Small intestine (tissue), 7 donors: ENCODE data around the gene WDR18. TPM values are rescaled to one million over a fixed set of nuclear protein-coding genes. Genes with fewer than 3 reads are reported as not detected.
"Not testable (repeated sequence)": the region's sequence is repeated elsewhere in the genome, so short reads cannot be mapped to it uniquely, and the experiment has no call there.

Experiments
- DNase-seq, 2 donors: peaks; one replicate each; pipeline versions ENCODE4 v3.0.0 to v3.0.0-alpha.2; 2013
- FAIRE-seq: peaks from 2 replicates; lab custom pipeline; 2012; peaks lifted over from hg19 to GRCh38; lab: Jason Lieb, UNC
- H3K27ac ChIP-seq, 3 donors: one replicate each; pipeline ENCODE4 v1.5.1; 2013; ENCODE audit warnings: low read length in 2 of 3, mild to moderate bottlenecking in 2 of 3, control low read depth in 1 of 3, inconsistent platforms in 1 of 3, low read depth in 1 of 3, moderate library complexity in 1 of 3
- H3K27me3 ChIP-seq, 3 donors: one replicate each; pipeline ENCODE4 v1.6.1; 2013; ENCODE audit warnings: low read length in 3 of 3, inconsistent platforms in 1 of 3; ENCODE audit not compliant: control insufficient read depth in 3 of 3, insufficient read depth in 3 of 3
- H3K36me3 ChIP-seq, 3 donors: one replicate each; pipeline ENCODE4 v1.6.1; 2013; ENCODE audit warnings: low read length in 3 of 3, inconsistent platforms in 1 of 3, low read depth in 1 of 3, mild to moderate bottlenecking in 1 of 3, moderate library complexity in 1 of 3; ENCODE audit not compliant: control insufficient read depth in 3 of 3, insufficient read depth in 2 of 3
- H3K4me1 ChIP-seq, 3 donors: one replicate each; pipeline ENCODE4 v1.6.1; 2013; ENCODE audit warnings: low read length in 2 of 3, inconsistent platforms in 1 of 3, low read depth in 1 of 3, mild to moderate bottlenecking in 1 of 3, moderate library complexity in 1 of 3; ENCODE audit not compliant: control insufficient read depth in 3 of 3, insufficient read depth in 2 of 3
- H3K4me3 ChIP-seq, 3 donors: one replicate each; pipeline ENCODE4 v1.5.1; 2013; ENCODE audit warnings: low read length in 3 of 3, control low read depth in 1 of 3, inconsistent platforms in 1 of 3, low read depth in 1 of 3, mild to moderate bottlenecking in 1 of 3, moderate library complexity in 1 of 3
- H3K9me3 ChIP-seq, 2 donors: one replicate each; pipeline ENCODE4 v1.6.1; 2013; ENCODE audit warnings: low read depth in 1 of 2, low read length in 1 of 2; ENCODE audit not compliant: control insufficient read depth in 2 of 2, insufficient read depth in 1 of 2
- WGBS, 3 donors: extraction: QIAGEN DNeasy Blood & Tissue Kit; methylation state at CpG; one replicate each; pipeline ENCODE4 v1.1.7; 2013; 5-methylcytosine and 5-hydroxymethylcytosine counted together
- polyA plus RNA-seq, 4 donors: library from polyadenylated mRNA; stranded (reverse) in 3 of 4; unstranded in 1 of 4; fragments of 200-250 nt in 3 of 4; fragments of 120-200 nt in 1 of 4; gene quantifications; one replicate each; pipeline versions ENCODE4 v1.2.1 to v1.2.3, GENCODE V29; 2013
- donor health status: healthy with polysubstance abuse.
- donor health status: control.
- donor health status: control.
- donor health status: Bipolar disorder and iron deficiency.
- donor health status: healthy.

Gene WDR18
- polyA plus RNA-seq, 4 donors: 33.4 to 70.8 (median 57.5) TPM

DNA sequence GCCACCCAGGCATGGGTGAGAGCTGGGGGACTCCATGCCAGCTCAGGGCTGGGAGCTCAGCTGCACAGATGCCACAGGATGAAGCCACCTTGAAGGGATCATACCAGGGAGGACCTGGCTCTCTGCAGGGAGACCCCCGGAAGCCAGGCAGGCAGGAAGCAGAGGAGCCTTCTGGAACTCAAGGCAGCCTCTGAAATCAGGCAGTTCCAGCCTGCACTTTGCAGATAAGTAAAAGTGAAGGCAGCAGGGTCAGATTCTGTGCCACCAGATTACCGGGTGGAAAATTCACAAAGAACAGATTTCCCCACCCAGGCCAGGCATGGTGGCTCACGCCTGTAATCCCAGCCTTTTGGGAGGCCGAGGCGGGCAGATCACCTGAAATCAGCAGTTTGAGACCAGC, 34.2 kb downstream of the WDR18 start:
- FAIRE-seq: no peak
- Histone ChIP-seq H3K27me3 (no peaks in the 10 kb centered on the region), H3K36me3 (peaks cover 2 to 64% (median 7%) of the 10 kb centered on the region in 3 donors), H3K27ac (no peak overlapping the region), H3K9me3 (no peaks in the 10 kb centered on the region), H3K4me3 (no peak overlapping the region), H3K4me1 (peaks cover 6 to 52% (median 9%) of the 10 kb centered on the region in 3 donors)
- no peak for DNase-seq
- 68 to 70% (median 68%) methylated on average over 5 of the region's 5 CpGs for WGBS, 3 donors

DNA sequence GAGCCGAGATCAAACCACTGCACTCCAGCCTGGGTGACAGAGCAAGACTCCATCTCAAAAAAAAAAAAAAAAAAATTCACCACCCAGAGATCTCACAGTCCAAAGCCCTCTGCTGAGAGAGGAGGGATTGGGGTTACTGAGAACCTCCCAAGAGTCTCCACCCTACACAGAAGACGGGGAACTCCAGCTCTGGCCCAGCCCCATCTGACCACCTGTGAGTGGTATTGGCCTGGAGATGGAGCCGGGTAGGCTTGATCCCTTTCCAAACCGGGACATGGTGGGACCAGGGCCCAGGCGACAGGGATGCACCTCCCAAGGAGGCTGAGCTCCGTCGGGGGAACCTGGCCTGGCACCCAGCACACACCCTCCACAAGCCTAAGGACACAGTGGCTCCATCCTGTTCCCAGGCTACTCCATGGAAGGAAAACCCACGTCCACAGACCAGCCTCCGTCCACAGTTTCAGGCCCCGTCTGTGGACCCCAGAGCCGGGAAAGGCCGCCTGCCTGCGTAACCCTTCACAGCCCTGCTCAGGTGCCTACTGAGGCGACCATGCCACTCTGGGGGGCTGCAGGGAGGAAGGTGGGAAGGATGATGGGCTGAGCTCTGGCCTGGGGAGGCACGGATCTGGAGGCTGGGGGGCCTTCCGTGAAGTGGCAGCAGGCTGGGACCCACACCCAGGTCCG, 34.9 kb downstream of the WDR18 start:
- H3K36me3 ChIP-seq: peaks cover 2 to 57% (median 4%) of the 10 kb centered on the region in 3 donors
- H3K4me1 ChIP-seq: peaks cover 6 to 52% (median 9%) of the 10 kb centered on the region in 3 donors
- no peak overlapping the region for H3K27ac ChIP-seq
- no peak for FAIRE-seq
- DNase-seq: no peak
- 34 to 48% (median 35%) methylated on average over 17 of the region's 17 CpGs for WGBS, 3 donors
- no peaks in the 10 kb centered on the region for H3K27me3 ChIP-seq
- H3K4me3 ChIP-seq: peak overlapping the region in 2 of 3 donors; percentile 87 to 99
- no peaks in the 10 kb centered on the region for H3K9me3 ChIP-seq

DNA sequence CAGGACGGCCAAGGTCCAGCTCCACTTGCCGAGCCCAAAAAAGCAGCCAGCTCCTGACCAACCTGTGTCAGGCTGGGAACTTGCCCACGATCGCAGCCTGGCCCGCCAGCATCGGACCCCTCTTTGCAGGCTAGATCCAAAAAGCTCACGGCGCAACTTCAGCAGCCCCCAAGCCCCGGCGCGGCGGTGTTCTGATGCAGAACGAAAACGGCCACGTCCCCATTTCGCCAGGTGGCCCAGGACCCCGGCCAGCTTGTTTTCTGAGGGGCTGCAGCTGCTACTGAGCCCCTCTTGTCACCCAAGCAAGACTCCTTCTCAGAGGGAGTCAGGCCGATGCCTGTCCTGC, 35.4 kb downstream of the WDR18 start:
- no peak for DNase-seq
- Histone ChIP-seq H3K36me3 (peaks cover 0 to 52% (median 2%) of the 10 kb centered on the region in 3 donors), H3K9me3 (no peaks in the 10 kb centered on the region), H3K4me3 (peak overlapping the region; percentile 87 to 99 (median 89)), H3K4me1 (peaks cover 6 to 52% (median 9%) of the 10 kb centered on the region in 3 donors), H3K27me3 (no peaks in the 10 kb centered on the region), H3K27ac (peak overlapping the region in 2 of 3 donors; percentile 43 to 95)
- no peak for FAIRE-seq
- WGBS, 3 donors: 34 to 57% (median 37%) methylated on average over 18 of the region's 18 CpGs

- peaks cover 6 to 51% (median 9%) of the 10 kb centered on the region in 3 donors for H3K4me1 ChIP-seq
- peak; percentile 32 to 47 for DNase-seq
- H3K36me3 ChIP-seq: peaks cover 0 to 46% (median 0%) of the 10 kb centered on the region in 3 donors
- H3K4me3 ChIP-seq: peak overlapping the region; percentile 87 to 99 (median 89)
- WGBS, 3 donors: 1 to 2% (median 1%) methylated on average over 47 to 60 of the region's 60 CpGs
- H3K9me3 ChIP-seq: no peaks in the 10 kb centered on the region
- H3K27ac ChIP-seq: peak overlapping the region; percentile 43 to 95 (median 80)
- H3K27me3 ChIP-seq: no peaks in the 10 kb centered on the region
- FAIRE-seq: no peak
Observed at GRCh38 chr19:1019980-1020867, 36.1 kb downstream of the WDR18 start.

DNA sequence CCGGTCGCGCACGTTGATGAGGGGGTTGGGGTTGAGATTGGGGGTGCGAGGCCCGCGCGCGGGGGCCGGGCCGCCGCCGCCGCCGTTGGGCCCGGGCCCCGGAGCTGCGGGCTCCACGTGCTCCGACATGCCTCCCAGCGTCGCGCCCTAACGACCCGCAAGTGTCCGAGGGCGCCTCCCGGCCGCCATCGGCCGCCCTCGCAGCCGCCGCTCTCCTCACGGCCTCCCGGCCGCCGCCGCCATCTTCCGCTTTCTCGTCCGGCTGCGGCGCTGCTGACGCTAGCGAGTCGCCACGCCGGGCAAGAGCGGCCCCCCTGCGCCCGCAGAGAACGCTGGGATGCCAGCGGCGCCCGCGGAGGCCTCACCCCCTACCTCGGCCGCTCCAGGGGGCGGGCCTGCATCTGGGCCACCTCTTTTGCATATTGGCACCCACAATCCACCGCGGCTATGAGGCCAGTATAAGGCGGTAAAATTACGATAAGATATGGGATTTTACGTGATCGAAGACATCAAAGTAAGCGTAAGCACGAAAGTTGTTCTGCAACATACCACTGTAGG, 36.8 kb downstream of the WDR18 start, which contains the start of gene TMEM259:
Gene TMEM259, minus strand, starts transcription at position 256 of the 558 bp plus-strand sequence. Its CDS starts 127 bp downstream, at position 129.
- peaks cover 0 to 38% (median 0%) of the 10 kb centered on the region in 3 donors for H3K36me3 ChIP-seq
- peak within 1 kb of the TSS; percentile 87 to 99 (median 89) for H3K4me3 ChIP-seq
- DNase-seq: peak; percentile 98
- H3K27ac ChIP-seq: peak within 1 kb of the TSS; percentile 80 to 95 (median 84)
- peaks cover 0 to 2% (median 0%) of the 10 kb centered on the region in 3 donors for H3K27me3 ChIP-seq
- H3K9me3 ChIP-seq: no peaks in the 10 kb centered on the region
- FAIRE-seq: no peak
- peaks cover 6 to 48% (median 8%) of the 10 kb centered on the region in 3 donors for H3K4me1 ChIP-seq
- 0 to 1% (median 0%) methylated on average over 44 to 68 of the region's 68 CpGs for WGBS, 3 donors

DNA sequence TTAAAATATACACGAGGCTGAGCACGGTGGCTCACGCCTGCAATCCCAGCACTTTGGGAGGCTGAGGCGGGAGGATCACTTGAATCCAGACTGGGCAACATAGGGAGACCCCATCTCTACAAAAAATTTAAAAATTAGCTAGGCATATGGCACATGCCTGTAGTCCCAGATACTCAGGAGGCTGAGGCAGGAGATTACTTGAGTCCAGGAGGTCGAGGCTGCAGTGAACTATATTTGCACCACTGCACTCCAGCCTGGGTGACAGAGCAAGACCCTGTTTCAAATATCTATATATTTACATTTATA, 39.7 kb downstream of the WDR18 start:
- WGBS, 3 donors: 64 to 78% (median 73%) methylated on average over 5 of the region's 5 CpGs
- peaks cover 0 to 12% (median 0%) of the 10 kb centered on the region in 3 donors for H3K27me3 ChIP-seq
- H3K4me3 ChIP-seq, FAIRE-seq, H3K9me3 ChIP-seq, H3K27ac ChIP-seq, DNase-seq: not testable (repeated sequence)
- H3K4me1 ChIP-seq: peaks cover 0 to 43% (median 3%) of the 10 kb centered on the region in 3 donors
- peaks cover 0 to 12% (median 0%) of the 10 kb centered on the region in 3 donors for H3K36me3 ChIP-seq

DNA sequence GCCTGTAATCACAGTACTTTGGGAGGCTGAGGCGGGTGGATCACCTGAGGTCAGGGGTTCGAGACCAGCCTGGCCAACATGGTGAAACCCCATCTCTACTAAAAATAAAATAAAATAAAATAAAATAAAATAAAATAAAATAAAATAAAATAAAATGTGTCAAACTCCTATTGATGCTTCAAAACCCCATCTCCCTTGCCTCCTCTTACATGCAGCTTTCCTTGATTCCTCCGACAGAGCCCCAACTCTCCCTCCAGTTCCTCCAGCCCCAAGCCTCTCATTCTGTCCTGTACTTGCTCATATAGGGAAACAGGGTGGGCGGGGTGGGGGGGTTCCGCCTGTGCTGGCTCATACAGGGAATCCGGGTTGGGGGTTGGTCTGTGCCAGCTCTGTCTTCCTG, 40.9 kb downstream of the WDR18 start:
- not testable (repeated sequence) for H3K27ac ChIP-seq, FAIRE-seq, DNase-seq, H3K4me3 ChIP-seq, H3K9me3 ChIP-seq, H3K36me3 ChIP-seq
- WGBS, 3 donors: 73 to 85% (median 80%) methylated on average over 6 of the region's 6 CpGs
- H3K27me3 ChIP-seq: peaks cover 0 to 12% (median 0%) of the 10 kb centered on the region in 3 donors
- peaks cover 0 to 37% (median 4%) of the 10 kb centered on the region in 3 donors for H3K4me1 ChIP-seq
